ENCODE measurements around the gene CHRNA7.
"Not testable (repeated sequence)": the region's sequence is repeated elsewhere in the genome, so short reads cannot be mapped to it uniquely, and the experiment has no call there.

The CHRNA7 gene

GRCh38 chr15:32165775-32166174, 135.5 kb downstream of the CHRNA7 start:
- DNase-seq; intact Hi-C loops (cut with DNase I): not testable (repeated sequence)

DNA sequence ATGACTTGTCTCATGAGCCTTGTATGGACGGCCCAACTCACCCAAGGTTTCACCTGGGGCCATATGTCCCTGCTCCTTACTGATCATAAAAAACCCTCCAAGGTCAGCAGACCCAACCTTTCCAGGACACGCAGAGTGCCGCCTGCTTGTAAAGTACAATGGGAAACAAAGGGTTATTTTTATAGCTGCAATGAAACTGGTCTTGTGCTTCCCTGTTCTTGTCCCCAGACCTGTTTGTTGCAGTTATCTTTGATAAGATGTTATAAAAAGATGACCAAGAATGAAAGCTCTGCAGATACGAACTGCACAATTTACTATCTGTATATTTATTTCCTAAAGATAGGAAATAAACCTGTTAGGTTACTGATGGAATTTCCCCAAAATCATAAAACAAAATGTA, 136.0 kb downstream of the CHRNA7 start:
- DNase-seq; intact Hi-C loops (cut with DNase I): not testable (repeated sequence)

- intact Hi-C loops (cut with DNase I): not testable (repeated sequence)
- peak in 1 of 10 donors; percentile 70 for DNase-seq
Measured at GRCh38 chr15:32167913-32168312, 137.6 kb downstream of the CHRNA7 start.

DNA sequence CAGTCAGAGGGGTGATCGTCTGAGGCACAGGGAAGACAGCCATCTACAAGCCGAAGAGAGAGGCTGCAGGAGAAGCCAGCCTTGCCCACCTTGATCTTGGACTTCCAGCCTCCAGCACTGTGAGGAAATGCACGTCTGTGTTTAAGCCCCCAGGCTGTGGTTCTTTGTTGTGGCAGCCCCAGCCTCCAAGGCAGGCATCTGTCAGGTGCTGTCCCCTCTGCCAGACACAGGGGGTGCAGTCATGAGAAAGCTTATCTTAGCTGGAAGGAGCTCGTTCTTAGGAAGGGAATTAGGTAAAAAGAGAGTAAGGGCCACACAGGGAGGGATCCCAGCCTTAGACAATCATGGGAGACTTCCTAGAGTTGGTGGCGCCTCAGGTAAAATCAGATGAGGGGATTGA, 150.3 kb downstream of the CHRNA7 start:
- intact Hi-C loops (cut with DNase I); DNase-seq: not testable (repeated sequence)

GRCh38 chr15:32193780-32194179, 163.5 kb downstream of the CHRNA7 start:
- intact Hi-C loops (cut with DNase I); DNase-seq: not testable (repeated sequence)

GRCh38 chr15:32196206-32196605, 165.9 kb downstream of the CHRNA7 start:
- intact Hi-C loops (cut with DNase I): not testable (repeated sequence)

GRCh38 chr15:32198938-32199337, 168.6 kb downstream of the CHRNA7 start:
- DNase-seq: peak in 2 of 10 donors; percentile 24 to 55
- intact Hi-C loops (cut with DNase I): not testable (repeated sequence)

More at GRCh38 chr15:32196206-32196605, 165.9 kb downstream of the CHRNA7 start:
- not testable (repeated sequence) for DNase-seq

- intact Hi-C loops (cut with DNase I); DNase-seq: not testable (repeated sequence)
Measured at GRCh38 chr15:32209081-32209480, 178.8 kb downstream of the CHRNA7 start.

DNA sequence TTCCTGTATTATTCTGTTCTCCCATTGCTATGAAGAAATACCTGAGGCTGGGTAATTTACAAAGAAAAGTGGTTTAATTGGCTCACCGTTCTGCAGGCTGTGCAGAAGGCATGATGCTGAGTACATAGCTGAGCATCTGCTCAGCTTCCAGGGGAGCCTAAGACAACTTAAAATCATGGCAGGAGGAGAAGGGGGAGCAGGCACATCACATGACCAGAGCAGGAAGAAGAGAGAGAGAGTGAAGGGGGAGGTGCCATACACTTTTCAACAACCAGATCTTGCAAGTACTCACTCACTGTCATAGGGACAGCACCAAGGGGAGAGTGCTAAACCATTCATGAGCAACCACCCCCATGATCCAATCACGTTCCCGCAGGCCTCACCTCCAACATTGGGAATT, 188.4 kb downstream of the CHRNA7 start:
- no peak for DNase-seq
- intact Hi-C loops (cut with DNase I): no loop called here

Measured in posterior cingulate gyrus (tissue), 11 donors.